Hematopoietic multipotent progenitor cell treated with erythropoietin and hydrocortisone succinate and interleukin-3 and kit ligand, for 15 days (in vitro differentiated cells): ENCODE results near the gene NBPF3.
"Not testable (repeated sequence)": the region's sequence is repeated elsewhere in the genome, so short reads cannot be mapped to it uniquely, and the experiment has no call there.

Experiments used
- DNase-seq: peaks from one replicate; pipeline ENCODE4 v3.0.0-alpha.2; 2015; ENCODE audit warnings: low spot score

NBPF3 gene

GRCh38 chr1:21518774-21519455 is 79.0 kb downstream of the NBPF3 start:
- DNase-seq = no peak

- DNase-seq = not testable (repeated sequence)
These were observed 79.6 kb downstream of the NBPF3 start for GRCh38 chr1:21519486-21520070.

- DNase-seq = no peak
These were observed 81.2 kb downstream of the NBPF3 start for GRCh38 chr1:21520899-21521716.

GRCh38 chr1:21521717-21522060 is 81.8 kb downstream of the NBPF3 start:
- DNase-seq = no peak

GRCh38 chr1:21522525-21523038 is 82.6 kb downstream of the NBPF3 start:
- DNase-seq = no peak

GRCh38 chr1:21523297-21523813 is 83.4 kb downstream of the NBPF3 start:
- no peak for DNase-seq

GRCh38 chr1:21524220-21524619 is 84.3 kb downstream of the NBPF3 start:
- no peak for DNase-seq

- no peak for DNase-seq
These were observed 84.9 kb downstream of the NBPF3 start for GRCh38 chr1:21524686-21525339.

GRCh38 chr1:21525340-21525717 is 85.4 kb downstream of the NBPF3 start:
- no peak for DNase-seq

- DNase-seq = no peak
These were observed 86.5 kb downstream of the NBPF3 start for GRCh38 chr1:21526441-21526840.

GRCh38 chr1:21530368-21531016 is 90.6 kb downstream of the NBPF3 start:
- peak; percentile 14 for DNase-seq

GRCh38 chr1:21531241-21531640 is 91.3 kb downstream of the NBPF3 start:
- peak; percentile 85 for DNase-seq

GRCh38 chr1:21532496-21532895 is 92.6 kb downstream of the NBPF3 start:
- DNase-seq = no peak

- DNase-seq = peak; percentile 12
These were observed 93.1 kb downstream of the NBPF3 start for GRCh38 chr1:21532992-21533534.

GRCh38 chr1:21534146-21534545 is 94.2 kb downstream of the NBPF3 start:
- no peak for DNase-seq
